SHP77 (cell line): ENCODE data around the gene PPM1H.
"Not testable (repeated sequence)": the region's sequence is repeated elsewhere in the genome, so short reads cannot be mapped to it uniquely, and the experiment has no call there.

Experiments used
- DNase-seq, 2 experiments: peaks; one replicate each; lab custom pipeline; 2025; lab: John Stamatoyannopoulos, UW

The PPM1H gene

DNA sequence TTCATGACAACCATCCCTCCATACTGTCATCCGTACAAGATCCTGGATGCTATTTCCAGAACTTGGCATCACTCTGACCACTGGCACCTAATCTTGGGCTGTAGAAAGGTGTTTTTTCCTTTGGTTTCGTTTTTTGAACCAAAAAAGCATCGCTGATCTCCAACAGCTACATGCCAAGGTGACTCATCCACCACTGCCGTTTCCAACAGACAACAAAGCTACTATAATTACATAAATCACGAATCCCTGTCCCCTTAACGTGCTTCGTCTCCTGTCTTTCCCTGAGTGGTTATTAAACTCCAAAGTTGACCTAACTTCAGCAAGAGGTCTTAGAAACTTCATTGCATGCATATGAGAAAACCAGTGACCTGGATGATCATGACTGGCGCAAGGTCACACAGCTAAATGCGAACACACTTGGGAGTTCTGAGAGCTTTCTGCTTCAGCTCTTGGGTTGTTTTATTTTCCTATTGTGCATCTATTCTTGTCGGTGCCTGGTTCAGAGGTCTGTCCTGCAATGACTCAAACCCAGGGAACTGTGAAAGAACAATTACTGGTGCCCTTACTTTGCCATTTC, 99.9 kb downstream of the PPM1H start:
- no peak for DNase-seq

DNA sequence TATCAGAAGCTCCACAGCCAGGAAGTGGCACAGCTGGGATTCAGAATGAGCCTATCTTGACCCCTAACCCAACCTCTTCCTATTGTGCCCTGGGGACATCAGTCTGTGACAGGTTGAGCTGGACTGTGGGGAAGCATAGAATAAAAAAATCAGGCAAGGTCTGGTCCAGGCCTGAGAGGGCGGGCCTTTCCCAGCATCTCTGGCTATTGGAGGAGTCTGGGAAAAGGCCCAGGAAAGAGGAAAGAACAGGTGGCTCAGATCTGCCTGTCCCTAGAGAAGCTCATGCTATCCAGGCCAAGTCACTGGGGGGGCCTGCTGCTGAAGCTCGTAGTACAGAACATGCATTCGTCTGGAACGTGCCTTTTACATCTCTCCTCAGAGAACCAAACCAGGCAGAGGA, 100.5 kb downstream of the PPM1H start:
- DNase-seq: no peak

DNA sequence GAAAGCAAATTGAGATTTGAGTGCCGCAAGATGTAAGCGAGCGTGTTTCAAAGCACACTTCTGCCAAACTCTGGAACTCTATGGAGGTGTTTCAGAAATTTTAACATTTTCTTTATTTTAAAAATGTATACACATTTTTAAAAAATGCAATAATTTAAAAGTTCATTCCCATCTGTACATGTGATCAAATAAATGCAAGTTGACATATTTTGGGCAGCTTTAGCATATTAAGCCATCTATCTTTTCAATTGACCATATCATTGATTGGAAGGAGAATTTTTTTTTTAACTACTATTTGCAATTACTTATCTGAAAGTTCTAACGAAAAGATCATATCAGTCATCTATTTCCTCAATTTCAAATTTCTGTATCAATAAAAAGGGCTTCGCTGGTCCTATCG, 101.3 kb downstream of the PPM1H start:
- no peak for DNase-seq

DNA sequence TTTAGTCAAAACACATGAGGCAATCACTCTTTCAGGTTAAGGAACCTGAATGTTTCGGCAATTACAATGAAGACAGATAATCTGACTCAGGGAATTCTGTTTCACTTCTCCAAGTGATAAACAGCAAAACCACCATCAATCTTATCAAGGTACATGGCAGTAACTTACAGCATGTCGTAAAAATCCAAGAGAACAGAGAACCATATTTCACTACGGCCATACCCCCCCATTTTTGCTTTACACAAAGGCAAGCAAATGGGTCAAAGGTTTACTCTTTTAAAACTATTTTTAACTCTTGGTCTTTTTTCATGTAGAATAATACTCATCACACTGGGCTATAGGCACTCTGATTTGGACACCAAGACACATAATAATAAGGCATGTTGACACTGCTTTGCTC, 102.4 kb downstream of the PPM1H start:
- DNase-seq: no peak

GRCh38 chr12:62832027-62832426, 102.9 kb downstream of the PPM1H start:
- DNase-seq: no peak

DNA sequence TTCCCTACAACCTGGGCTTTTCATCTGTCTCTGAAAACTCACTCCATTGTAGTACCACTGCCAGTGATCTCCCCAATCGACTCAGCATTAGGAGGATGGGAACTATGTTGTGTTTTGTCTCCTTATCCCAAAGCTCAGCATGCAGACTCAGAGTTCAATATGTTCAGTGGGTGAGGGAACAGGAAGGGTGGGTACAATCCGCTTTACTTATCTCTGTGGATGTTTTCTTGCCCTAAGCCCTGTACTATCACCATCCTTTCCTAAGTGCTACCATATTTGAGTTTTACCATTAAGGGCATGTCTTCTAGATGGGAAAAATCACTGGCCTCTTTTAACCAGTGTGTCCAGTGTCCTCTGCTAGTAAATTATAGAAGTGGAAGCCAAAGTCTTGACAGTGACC, 107.1 kb downstream of the PPM1H start:
- no peak for DNase-seq

- DNase-seq: no peak
These were observed 107.9 kb downstream of the PPM1H start for GRCh38 chr12:62827042-62827441.

DNA sequence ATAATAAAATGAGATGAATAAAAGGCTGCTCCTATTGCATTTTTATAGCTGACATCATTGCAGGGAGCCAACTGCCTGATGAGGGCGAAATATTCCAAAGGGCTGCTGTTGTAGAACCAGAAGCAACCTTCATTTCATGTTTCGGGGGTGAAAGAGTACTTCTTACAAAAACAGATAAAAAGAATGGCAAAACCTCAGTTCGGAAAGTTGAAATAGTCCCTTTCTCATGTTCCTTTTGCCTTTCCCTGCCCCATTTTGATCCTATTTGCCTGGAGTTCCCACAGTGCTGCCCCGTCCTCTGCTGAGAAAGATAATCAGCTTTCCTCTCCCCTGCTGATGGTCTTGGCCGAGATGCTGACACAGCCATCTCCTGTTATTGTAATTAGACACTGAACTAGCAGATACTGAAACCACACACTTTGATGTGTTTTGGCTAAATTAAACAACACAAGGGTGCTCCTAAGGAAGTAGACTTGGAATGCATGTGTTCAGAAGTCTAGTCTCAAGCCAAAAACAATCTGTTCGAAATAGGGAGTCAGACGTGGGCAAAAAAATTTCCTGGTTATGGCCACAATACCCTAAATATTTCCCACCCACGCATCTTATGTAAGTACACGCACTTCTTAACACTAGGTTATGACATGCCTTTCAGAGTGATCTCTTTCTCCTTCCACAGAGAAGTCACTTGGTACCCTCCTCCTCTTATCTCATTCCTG, 117.2 kb downstream of the PPM1H start:
- no peak for DNase-seq

- no peak for DNase-seq
These were observed 120.7 kb downstream of the PPM1H start for GRCh38 chr12:62814243-62814642.

DNA sequence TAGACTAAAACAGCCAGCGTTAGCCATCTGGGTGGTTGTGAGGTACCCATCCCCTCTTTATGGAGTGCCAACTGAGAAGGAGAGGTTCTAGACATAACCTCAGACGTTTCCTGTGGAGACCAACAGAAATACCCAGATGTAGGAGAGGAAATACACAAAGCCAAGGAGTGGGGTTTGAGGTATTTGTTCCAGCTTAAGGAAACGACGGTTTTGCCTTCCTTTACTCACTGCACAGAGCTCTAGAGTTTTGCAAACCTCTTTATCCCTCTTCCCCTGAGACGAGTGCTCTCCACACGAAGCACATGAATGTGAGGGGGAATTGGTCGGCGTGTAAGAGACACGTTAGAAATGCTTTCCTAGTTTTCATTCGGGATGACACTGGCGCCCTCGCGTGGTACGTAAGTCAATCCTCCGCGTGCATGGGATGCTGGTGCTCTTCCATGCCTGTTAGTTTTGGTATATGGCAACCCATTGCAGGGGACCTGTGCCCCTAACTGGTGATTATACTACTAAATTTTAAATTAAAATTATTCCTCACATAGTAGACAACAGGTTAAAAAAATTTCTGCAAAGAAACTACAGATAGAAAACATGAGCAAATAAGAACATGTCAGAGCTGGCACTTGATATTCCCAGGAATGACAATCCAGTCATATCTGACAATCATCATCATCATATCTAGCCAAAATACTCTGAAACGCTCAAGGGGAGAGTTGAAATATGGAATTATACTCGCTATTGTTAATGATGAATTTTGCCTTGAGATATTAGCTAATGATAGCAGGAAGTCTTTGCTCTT, 121.7 kb downstream of the PPM1H start:
- no peak for DNase-seq

DNA sequence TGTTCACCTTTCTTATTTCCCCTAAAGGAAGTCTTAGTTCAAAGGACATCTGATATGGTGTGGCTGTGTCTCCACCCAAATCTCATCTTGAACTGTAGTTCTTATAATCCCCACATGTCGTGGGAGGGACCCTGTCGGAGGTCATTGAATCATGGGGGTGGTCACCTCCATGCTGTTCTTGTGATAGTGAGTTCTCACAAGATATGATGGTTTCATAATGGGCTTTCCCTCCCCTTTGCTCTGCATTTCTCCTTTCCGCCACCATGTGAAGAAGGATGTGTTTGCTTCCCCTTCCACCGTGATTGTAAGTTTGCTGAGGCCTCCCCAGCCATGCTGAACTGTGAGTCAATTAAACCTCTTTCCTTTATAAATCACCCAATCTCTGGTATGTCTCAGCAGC, 123.5 kb downstream of the PPM1H start:
- DNase-seq: not testable (repeated sequence)

- DNase-seq: no peak
These were observed 126.6 kb downstream of the PPM1H start for GRCh38 chr12:62808166-62808879.

- no peak for DNase-seq
These were observed 128.1 kb downstream of the PPM1H start for GRCh38 chr12:62806893-62807292.

- DNase-seq: no peak
These were observed 128.6 kb downstream of the PPM1H start for GRCh38 chr12:62806244-62806836.

- no peak for DNase-seq
These were observed 129.4 kb downstream of the PPM1H start for GRCh38 chr12:62805517-62805916.

GRCh38 chr12:62803756-62804155, 131.2 kb downstream of the PPM1H start:
- DNase-seq: no peak

- DNase-seq: peak; percentile 9 to 22
These were observed 132.0 kb downstream of the PPM1H start for GRCh38 chr12:62802984-62803383.

- no peak for DNase-seq
These were observed 132.6 kb downstream of the PPM1H start for GRCh38 chr12:62802321-62802720.

- no peak for DNase-seq
These were observed 133.2 kb downstream of the PPM1H start for GRCh38 chr12:62801796-62802195.

- DNase-seq: no peak
These were observed 134.1 kb downstream of the PPM1H start for GRCh38 chr12:62800707-62801400.

GRCh38 chr12:62799766-62800406, 135.1 kb downstream of the PPM1H start:
- DNase-seq: no peak
